B cell (primary cell): ENCODE data around the gene PRRT2. TPM values are rescaled to one million over a fixed set of nuclear protein-coding genes. Genes with fewer than 3 reads are reported as not detected.

Experiments
- ATAC-seq: fragments of 200-7000 bp; cut with Tn5 transposase; one replicate; pipeline ENCODE4 v1.10.0; 2021; ENCODE audit warnings: low read depth, mild to moderate bottlenecking, moderate number of reproducible peaks, moderate library complexity
- CTCF ChIA-PET: fragments of 350-600 bp; sonication (Branson Sonifier 250); formaldehyde crosslinking; loops from one replicate; lab custom pipeline; 2021; ENCODE audit warnings: antibody characterized with exemption, inconsistent platforms; lab: Charles Lee
- POLR2A ChIA-PET: fragments of 350-600 bp; sonication (Branson Sonifier 250); formaldehyde crosslinking; loops from one replicate; lab custom pipeline; 2021; ENCODE audit warnings: antibody characterized with exemption; lab: Charles Lee
- DNase-seq: peaks from one replicate; pipeline ENCODE4 v3.0.0; 2013
- H2AFZ ChIP-seq: 2 replicates; pipeline ENCODE4 v1.6.1; 2012; ENCODE audit warnings: mild to moderate bottlenecking, low read depth, low read length; ENCODE audit not compliant: insufficient read depth, poor library complexity, severe bottlenecking
- H3K27ac ChIP-seq, 2 donors: 1 replicate in 1 of 2; 2 replicates in 1 of 2; pipeline ENCODE4 v1.5.1; 2012 to 2013; ENCODE audit warnings: low read length in 2 of 2, mild to moderate bottlenecking in 2 of 2, moderate library complexity in 1 of 2
- H3K27me3 ChIP-seq, 4 experiments: fragments of 200-600 bp in 1 of 4; sonication (generic) in 1 of 4; replicated peaks in 1 of 4; 1 replicate in 2 of 4; 2 replicates in 2 of 4; pipeline versions ENCODE4 v1.6.1 to v1.7.0; 2013 to 2016; ENCODE audit warnings: low read length in 3 of 4, mild to moderate bottlenecking in 2 of 4, mixed read lengths in 1 of 4, moderate library complexity in 1 of 4; ENCODE audit not compliant: insufficient read depth in 4 of 4, control insufficient read depth in 3 of 4; ENCODE audit errors: control extremely low read depth in 1 of 4
- H3K36me3 ChIP-seq, 2 experiments: replicated peaks in 1 of 2; 1 replicate in 1 of 2; 2 replicates in 1 of 2; pipeline versions ENCODE4 v1.6.1 to v1.7.1; 2013; ENCODE audit warnings: low read length in 1 of 2; ENCODE audit not compliant: insufficient read depth in 2 of 2, control insufficient read depth in 1 of 2; ENCODE audit errors: control extremely low read depth in 1 of 2, extremely low read depth in 1 of 2
- H3K4me1 ChIP-seq, 2 donors: fragments of 200-600 bp in 1 of 2; sonication (generic) in 1 of 2; 1 replicate in 1 of 2; 2 replicates in 1 of 2; pipeline versions ENCODE4 v1.5.1 to v1.6.1; 2013 to 2017; ENCODE audit warnings: low read length in 2 of 2; ENCODE audit not compliant: control insufficient read depth in 2 of 2, insufficient read depth in 2 of 2
- H3K4me2 ChIP-seq: replicated peaks from 2 replicates; pipeline ENCODE3; 2012; ENCODE audit warnings: mild to moderate bottlenecking, low read depth, low read length; ENCODE audit not compliant: poor library complexity, severe bottlenecking
- H3K4me3 ChIP-seq, 5 experiments: fragments of 200-600 bp in 1 of 5; sonication (generic) in 1 of 5; 1 replicate in 3 of 5; 2 replicates in 2 of 5; pipeline versions ENCODE4 v1.5.1 to v1.7.0; 2011 to 2016; ENCODE audit warnings: low read length in 4 of 5, mild to moderate bottlenecking in 4 of 5, low read depth in 2 of 5, control low read depth in 1 of 5, moderate library complexity in 1 of 5; ENCODE audit not compliant: insufficient read depth in 1 of 5; ENCODE audit errors: control extremely low read depth in 1 of 5, extremely low read depth in 1 of 5
- H3K79me2 ChIP-seq: fragments of 200-600 bp; sonication (generic); one replicate; pipeline ENCODE4 v1.6.0; 2016; ENCODE audit warnings: low read length; ENCODE audit not compliant: control insufficient read depth, insufficient read depth
- H3K9ac ChIP-seq: fragments of 200-600 bp; sonication (generic); 2 replicates; pipeline ENCODE4 v1.6.1; 2017; ENCODE audit warnings: mild to moderate bottlenecking, low read length, moderate library complexity
- H3K9me3 ChIP-seq, 3 donors: one replicate each; pipeline versions ENCODE4 v1.6.1 to v1.7.1; 2013; ENCODE audit warnings: low read length in 2 of 3; ENCODE audit not compliant: control insufficient read depth in 2 of 3, insufficient read depth in 1 of 3; ENCODE audit errors: control extremely low read depth in 1 of 3
- H4K20me1 ChIP-seq: 2 replicates; pipeline ENCODE4 v1.6.0; 2012; ENCODE audit warnings: mild to moderate bottlenecking, low read length; ENCODE audit not compliant: insufficient read depth, control insufficient read depth, poor library complexity, severe bottlenecking
- H3K27ac Mint-ChIP-seq: one replicate; pipeline ENCODE4 v1.8.0; 2021; ENCODE audit warnings: mixed read lengths
- H3K27me3 Mint-ChIP-seq: one replicate; pipeline ENCODE4 v1.8.0; 2021; ENCODE audit warnings: mixed read lengths
- H3K4me1 Mint-ChIP-seq: one replicate; pipeline ENCODE4 v1.8.0; 2021; ENCODE audit warnings: mixed read lengths
- H3K4me3 Mint-ChIP-seq: one replicate; pipeline ENCODE4 v1.8.0; 2021; ENCODE audit warnings: mixed read lengths
- H3K9me3 Mint-ChIP-seq: one replicate; pipeline ENCODE4 v1.8.0; 2022; ENCODE audit warnings: mixed read lengths; ENCODE audit not compliant: insufficient read depth
- CTCF ChIP-seq: fragments of 200-600 bp; IDR thresholded peaks from one replicate; pipeline ENCODE4 v1.8.0; 2022; ENCODE audit warnings: antibody characterized with exemption, mild to moderate bottlenecking
- EZH2 ChIP-seq: IDR thresholded peaks from 2 replicates; pipeline ENCODE4 v1.6.1; 2012; ENCODE audit warnings: borderline replicate concordance, low read depth, mild to moderate bottlenecking, moderate library complexity, low read length; ENCODE audit not compliant: insufficient read depth, poor library complexity, severe bottlenecking
- WGBS: methylation state at CpG from one replicate; pipeline ENCODE4 v1.1.5; 2013; ENCODE audit warnings: missing lambda C conversion rate; ENCODE audit not compliant: insufficient coverage; 5-methylcytosine and 5-hydroxymethylcytosine counted together
- intact Hi-C: fragments of 100-400 bp; cut with micrococcal nuclease; formaldehyde crosslinking; loops from one replicate; pipeline ENCODE4 v1.10.0; 2022
- polyA plus RNA-seq: library from polyadenylated mRNA; depleted of rRNA; stranded (reverse); fragments of >200 nt; gene quantifications from 2 replicates; pipeline ENCODE4 v1.2.3, GENCODE V29; 2012
- total RNA-seq, 2 donors: library from RNA; stranded (reverse); fragments of 120-200 nt in 1 of 2; gene quantifications; 1 replicate in 1 of 2; 2 replicates in 1 of 2; pipeline versions ENCODE4 v1.2.3 to v1.2.4, GENCODE V29; 2013 to 2022

The PRRT2 gene
- total and polyA plus RNA-seq, 2 donors (not counting 1 experiment from before 2014, with no cell fraction given): 0.79 to 3.1 TPM

GRCh38 chr16:29808219-29808900 is 3.6 kb upstream of the PRRT2 start:
- CTCF ChIA-PET: interaction anchor here (0.7 to 3.8 kb wide), 19 partner anchors 10 to 198 kb away, joined by 3 to 66 read pairs (median 5); partner anchors contain the start of genes KIF22, MVP, PAGR1 and TAOK2
- H3K27me3 Mint-ChIP-seq: no peaks in the 10 kb centered on the region
- Histone ChIP-seq H4K20me1 (peaks cover 39% of the 10 kb centered on the region), H3K27ac (peak overlapping the region; percentile 68 to 89), H2AFZ (peak overlapping the region; percentile 62), H3K4me3 (peak overlapping the region in 4 of 5 experiments; percentile 32 to 68 (median 55)), H3K4me1 (peaks cover 63 to 69% of the 10 kb centered on the region in 2 donors), H3K79me2 (peaks cover 37% of the 10 kb centered on the region), H3K27me3 (peaks cover 0 to 13% (median 5%) of the 10 kb centered on the region in 4 experiments), H3K9ac (peak overlapping the region; percentile 63), H3K9me3 (peaks cover 0 to 5% (median 0%) of the 10 kb centered on the region in 3 donors), H3K4me2 (peak overlapping the region; percentile 99), H3K36me3 (peaks cover 2 to 18% of the 10 kb centered on the region in 2 experiments)
- H3K27ac Mint-ChIP-seq: peak overlapping the region; percentile 94
- intact Hi-C loops: loop anchor here (5.0 kb wide), 1 partner anchor 106 kb away; no protein-coding TSS in a partner anchor
- DNase-seq (no peak), ATAC-seq (no peak)
- TF ChIP-seq CTCF (no peak), EZH2 (no peak)
- POLR2A ChIA-PET: interaction anchor here (1.0 to 2.8 kb wide), 7 partner anchors 8 to 257 kb away, joined by 3 to 31 read pairs (median 7); partner anchors contain the start of genes ALDOA, KCTD13 and PAGR1
- H3K9me3 Mint-ChIP-seq: no peaks in the 10 kb centered on the region
- 74% methylated on average over 22 of the region's 25 CpGs for WGBS
- peak overlapping the region; percentile 93 for H3K4me3 Mint-ChIP-seq
- H3K4me1 Mint-ChIP-seq: peaks cover 59% of the 10 kb centered on the region
